Psoas muscle (tissue), 8 donors: ENCODE data around the gene CCDC6. TPM values are rescaled to one million over a fixed set of nuclear protein-coding genes. Genes with fewer than 3 reads are reported as not detected.

Experiments used
- ATAC-seq, 4 donors: fragments of 200-7000 bp; cut with Tn5 transposase; one replicate each; pipeline ENCODE4 v1.9.1; 2020; ENCODE audit warnings: moderate library complexity in 3 of 4, mild to moderate bottlenecking in 2 of 4
- DNase-seq, 2 donors: peaks; one replicate each; pipeline ENCODE4 v3.0.0-alpha.2; 2020
- H3K27ac ChIP-seq: fragments of 200-600 bp; one replicate; pipeline ENCODE4 v1.8.0; 2022
- H3K27me3 ChIP-seq, 3 donors: fragments of 200-600 bp in 1 of 3; one replicate each; pipeline versions ENCODE4 v1.6.1 to v1.8.0; 2013 to 2022; ENCODE audit warnings: low read length in 2 of 3, mild to moderate bottlenecking in 2 of 3, moderate library complexity in 1 of 3; ENCODE audit not compliant: insufficient read depth in 3 of 3
- H3K36me3 ChIP-seq, 2 donors: fragments of 200-600 bp in 1 of 2; one replicate each; pipeline versions ENCODE4 v1.6.1 to v1.8.0; 2013 to 2022; ENCODE audit warnings: low read depth in 1 of 2, mild to moderate bottlenecking in 1 of 2, moderate library complexity in 1 of 2; ENCODE audit not compliant: insufficient read depth in 1 of 2
- H3K4me1 ChIP-seq: fragments of 200-600 bp; one replicate; pipeline ENCODE4 v1.8.0; 2022
- H3K4me3 ChIP-seq: fragments of 200-600 bp; one replicate; pipeline ENCODE4 v1.8.0; 2022; ENCODE audit warnings: mild to moderate bottlenecking
- H3K9me3 ChIP-seq: fragments of 200-600 bp; one replicate; pipeline ENCODE4 v1.8.0; 2022
- WGBS, 3 donors: extraction: QIAGEN DNeasy Blood & Tissue Kit; methylation state at CpG; one replicate each; pipeline versions ENCODE4 v1.1.6 to v1.1.7; 2013; 5-methylcytosine and 5-hydroxymethylcytosine counted together
- intact Hi-C, 2 donors: fragments of 100-400 bp; cut with DNase I; formaldehyde crosslinking; loops; one replicate each; pipeline versions ENCODE4 v1.11.0 to v1.14.2; 2022
- polyA plus RNA-seq, 3 donors: library from polyadenylated mRNA; stranded (reverse); fragments of 200-250 nt; gene quantifications; one replicate each; pipeline ENCODE4 v1.2.3, GENCODE V29; 2013
- total RNA-seq, 4 donors: library from RNA; stranded (reverse); fragmentation: NEBNext Ultra II Directional in 2 of 4; extraction: Animal tissue kit (Norgen Biotek cat#: 25700) in 2 of 4; gene quantifications; one replicate each; pipeline versions ENCODE4 v1.2.1 to v1.2.4, GENCODE V29; 2021 to 2023
- TF ChIP-seq, protein P1 (sequence below): fragments of 200-600 bp; IDR thresholded peaks from one replicate; pipeline ENCODE4 v1.8.0; 2022; ENCODE audit warnings: antibody characterized with exemption
- donor health status: healthy with polysubstance abuse.
- donor health status: DM: no; HTN: no; CAD: no; lungs with moderate emphysema.
- donor health status: Bipolar disorder and iron deficiency.
- donor health status: healthy.
- donor health status: DM: yes; HTN: yes; CAD: no.
- donor health status: DM: no; HTN: no; CAD: no.
- donor health status: DM: no; HTN: no; CAD: no.
- donor health status: DM: yes; HTN: yes; CAD: no.

The CCDC6 gene
- total and polyA plus RNA-seq, 7 donors: 9.2 to 40.1 (median 16.2) TPM

DNA sequence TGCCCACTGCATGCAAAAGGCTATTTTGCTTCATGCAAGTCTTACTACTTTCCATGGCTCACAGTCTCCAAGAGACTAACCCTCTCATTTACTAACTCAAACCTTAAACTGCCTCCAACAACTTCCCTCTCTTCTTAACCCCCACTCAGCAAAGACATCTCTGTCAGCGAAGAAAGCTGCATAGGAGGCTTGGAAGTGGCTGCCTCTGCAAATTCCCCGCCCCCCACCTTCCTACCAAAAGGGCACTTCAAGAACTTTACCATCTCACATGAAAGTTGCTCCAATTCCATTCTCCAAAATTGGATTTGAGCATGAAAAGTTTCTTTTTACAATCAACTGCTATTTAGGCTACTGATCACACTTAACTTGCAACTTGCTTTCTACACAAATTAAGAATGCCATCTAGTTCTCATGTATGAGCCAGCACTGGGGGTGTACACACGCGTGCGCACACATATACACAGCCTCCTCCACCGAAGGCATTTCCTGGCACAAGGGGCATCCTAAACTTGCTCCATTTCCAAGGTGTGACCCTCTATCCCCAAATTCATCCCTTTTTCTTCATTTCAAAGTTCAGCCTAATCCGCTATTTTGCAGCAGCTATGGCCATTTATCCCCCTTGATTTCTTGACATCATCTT is 1.8 kb downstream of the CCDC6 start:
- Histone ChIP-seq H3K27me3 (no peaks in the 10 kb centered on the region), H3K9me3 (no peaks in the 10 kb centered on the region), H3K4me1 (peaks cover 38% of the 10 kb centered on the region), H3K4me3 (peak overlapping the region; percentile 98), H3K36me3 (no peaks in the 10 kb centered on the region), H3K27ac (peak overlapping the region; percentile 97)
- intact Hi-C loops: loop anchor here (5.0 kb wide), 4 partner anchors 37 to 277 kb away; no protein-coding TSS in a partner anchor
- DNase-seq (no peak), ATAC-seq (no peak)
- 61 to 78% (median 70%) methylated on average over 7 of the region's 7 CpGs for WGBS, 3 donors
- TF ChIP-seq, protein P1, sequence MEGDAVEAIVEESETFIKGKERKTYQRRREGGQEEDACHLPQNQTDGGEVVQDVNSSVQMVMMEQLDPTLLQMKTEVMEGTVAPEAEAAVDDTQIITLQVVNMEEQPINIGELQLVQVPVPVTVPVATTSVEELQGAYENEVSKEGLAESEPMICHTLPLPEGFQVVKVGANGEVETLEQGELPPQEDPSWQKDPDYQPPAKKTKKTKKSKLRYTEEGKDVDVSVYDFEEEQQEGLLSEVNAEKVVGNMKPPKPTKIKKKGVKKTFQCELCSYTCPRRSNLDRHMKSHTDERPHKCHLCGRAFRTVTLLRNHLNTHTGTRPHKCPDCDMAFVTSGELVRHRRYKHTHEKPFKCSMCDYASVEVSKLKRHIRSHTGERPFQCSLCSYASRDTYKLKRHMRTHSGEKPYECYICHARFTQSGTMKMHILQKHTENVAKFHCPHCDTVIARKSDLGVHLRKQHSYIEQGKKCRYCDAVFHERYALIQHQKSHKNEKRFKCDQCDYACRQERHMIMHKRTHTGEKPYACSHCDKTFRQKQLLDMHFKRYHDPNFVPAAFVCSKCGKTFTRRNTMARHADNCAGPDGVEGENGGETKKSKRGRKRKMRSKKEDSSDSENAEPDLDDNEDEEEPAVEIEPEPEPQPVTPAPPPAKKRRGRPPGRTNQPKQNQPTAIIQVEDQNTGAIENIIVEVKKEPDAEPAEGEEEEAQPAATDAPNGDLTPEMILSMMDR: no peak

DNA sequence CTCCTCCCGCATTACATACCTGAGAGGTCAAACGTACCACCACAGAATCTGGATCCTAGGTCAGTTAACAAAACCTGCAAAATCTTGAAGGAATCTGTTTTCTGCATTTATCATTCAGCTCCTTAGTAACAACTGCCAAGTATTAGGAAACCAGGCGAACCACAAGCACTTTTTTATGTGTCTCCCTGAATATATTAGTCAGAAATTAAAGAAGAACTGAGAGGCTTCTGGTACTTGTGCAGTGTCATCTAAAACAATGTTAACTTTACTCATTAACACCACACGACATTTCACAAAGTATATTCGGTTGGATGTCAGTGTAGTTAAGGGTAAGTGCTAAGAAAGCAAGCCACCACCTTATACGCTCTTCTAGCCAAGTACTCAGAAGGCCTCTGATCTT is 2.5 kb downstream of the CCDC6 start:
- peak overlapping the region; percentile 98 for H3K4me3 ChIP-seq
- H3K27ac ChIP-seq: no peak overlapping the region
- 60 to 75% (median 75%) methylated on average over 6 of the region's 6 CpGs for WGBS, 3 donors
- no peaks in the 10 kb centered on the region for H3K9me3 ChIP-seq
- peaks cover 44% of the 10 kb centered on the region for H3K4me1 ChIP-seq
- TF ChIP-seq, protein P1: no peak
- H3K36me3 ChIP-seq: no peaks in the 10 kb centered on the region
- DNase-seq (no peak), ATAC-seq (no peak)
- intact Hi-C loops: loop anchor here in 1 of 2 donors (5.0 kb wide), 1 partner anchor 37 kb away; no protein-coding TSS in a partner anchor
- no peaks in the 10 kb centered on the region for H3K27me3 ChIP-seq

DNA sequence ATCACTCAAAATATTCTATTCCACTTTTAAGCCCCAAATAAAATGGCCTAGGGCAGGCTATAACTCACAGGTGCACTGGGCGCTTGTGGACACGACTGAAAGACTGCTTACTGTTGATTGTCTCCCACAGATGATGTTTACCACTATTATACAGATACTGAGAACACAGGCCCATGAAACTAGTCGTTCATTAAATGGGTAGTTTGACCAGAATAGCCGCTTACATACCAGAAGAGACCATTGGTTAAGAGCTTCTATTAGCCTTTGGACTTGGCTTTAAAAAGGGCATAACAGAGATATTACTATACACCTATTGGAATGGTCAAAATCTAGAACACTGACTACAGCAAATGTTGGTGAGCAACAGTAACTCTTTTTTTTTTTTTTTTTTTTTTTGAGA is 4.3 kb downstream of the CCDC6 start:
- TF ChIP-seq, protein P1: no peak
- Histone ChIP-seq H3K36me3 (no peaks in the 10 kb centered on the region), H3K27me3 (no peaks in the 10 kb centered on the region), H3K4me1 (peaks cover 53% of the 10 kb centered on the region), H3K9me3 (no peaks in the 10 kb centered on the region), H3K27ac (no peak overlapping the region), H3K4me3 (no peak overlapping the region)
- ATAC-seq: no peak
- WGBS, 3 donors: 72 to 90% (median 83%) methylated on average over 4 of the region's 4 CpGs
- no peak for DNase-seq
- intact Hi-C loops: loop anchor here in 1 of 2 donors (5.0 kb wide), 1 partner anchor 35 kb away; no protein-coding TSS in a partner anchor

DNA sequence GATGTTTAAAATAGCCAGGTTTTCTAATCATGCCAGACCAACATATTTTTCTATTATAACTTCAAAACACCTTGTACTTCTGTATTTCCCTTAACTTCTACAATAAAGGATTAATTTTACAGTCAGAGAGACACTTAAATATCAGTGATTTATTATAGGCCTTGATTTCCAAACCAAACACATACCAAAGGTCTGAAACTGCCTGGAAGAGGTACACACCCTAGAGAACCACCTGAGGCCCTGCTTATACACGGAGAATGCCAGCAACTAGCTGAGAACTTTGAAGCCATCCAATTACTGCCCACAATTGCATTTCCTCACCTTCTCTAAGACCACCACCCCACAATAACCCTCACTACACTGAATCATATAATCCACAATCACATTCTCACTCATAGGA is 4.9 kb downstream of the CCDC6 start:
- H3K36me3 ChIP-seq: no peaks in the 10 kb centered on the region
- peaks cover 57% of the 10 kb centered on the region for H3K4me1 ChIP-seq
- WGBS, 3 donors: 58 to 83% (median 77%) methylated on average over 1 of the region's 1 CpG
- ATAC-seq (no peak), DNase-seq (no peak)
- H3K27me3 ChIP-seq: no peaks in the 10 kb centered on the region
- TF ChIP-seq, protein P1: no peak
- intact Hi-C loops: loop anchor here in 1 of 2 donors (5.0 kb wide), 1 partner anchor 34 kb away; no protein-coding TSS in a partner anchor
- H3K27ac ChIP-seq: no peak overlapping the region
- no peak overlapping the region for H3K4me3 ChIP-seq
- H3K9me3 ChIP-seq: no peaks in the 10 kb centered on the region
